Adrenal gland (tissue), 12 donors: ENCODE results near the gene GFOD2. TPM values are rescaled to one million over a fixed set of nuclear protein-coding genes. Genes with fewer than 3 reads are reported as not detected.

Source experiments
- DNase-seq, 7 donors: peaks; one replicate each; pipeline ENCODE4 v3.0.0-alpha.2; 2019 to 2020
- H3K27ac ChIP-seq, 5 donors: fragments of 200-600 bp; sonication (generic) in 4 of 5; 1 replicate in 3 of 5; 2 replicates in 2 of 5; pipeline versions ENCODE4 v1.5.1 to v1.8.0; 2016 to 2020; ENCODE audit warnings: mild to moderate bottlenecking in 1 of 5
- H3K27me3 ChIP-seq: fragments of 200-600 bp; 2 replicates; pipeline ENCODE4 v1.8.0; 2021
- H3K36me3 ChIP-seq, 2 donors: fragments of 200-600 bp; replicated peaks in 1 of 2; 1 replicate in 1 of 2; 2 replicates in 1 of 2; pipeline versions ENCODE4 v1.5.1 to v1.8.0; 2018 to 2022
- H3K4me1 ChIP-seq, 2 donors: fragments of 200-600 bp; replicated peaks in 1 of 2; 1 replicate in 1 of 2; 2 replicates in 1 of 2; pipeline versions ENCODE4 v1.5.1 to v1.8.0; 2018 to 2021
- H3K4me3 ChIP-seq, 4 donors: fragments of 200-600 bp; sonication (generic) in 3 of 4; one replicate each; pipeline ENCODE4 v1.5.1; 2016 to 2018
- H3K9me3 ChIP-seq, 3 donors: fragments of 200-600 bp; sonication (generic) in 1 of 3; replicated peaks in 1 of 3; 1 replicate in 2 of 3; 2 replicates in 1 of 3; pipeline versions ENCODE4 v1.5.1 to v1.8.0; 2016 to 2021
- POLR2A ChIP-seq, 2 donors: fragments of 450-650 bp; IDR thresholded peaks; one replicate each; pipeline ENCODE4 v1.6.1; 2017; ENCODE audit warnings: antibody characterized with exemption in 2 of 2, mild to moderate bottlenecking in 2 of 2, moderate library complexity in 1 of 2
- WGBS, 4 donors: extraction: QIAGEN DNeasy Blood & Tissue Kit in 2 of 4; methylation state at CpG; one replicate each; pipeline versions ENCODE4 v1.1.5 to v1.1.7; 2013 to 2017; 5-methylcytosine and 5-hydroxymethylcytosine counted together
- intact Hi-C, 2 donors: fragments of 100-400 bp; cut with DNase I; formaldehyde crosslinking; loops; one replicate each; pipeline versions ENCODE4 v1.14.1 to v1.15.0; 2022 to 2023
- polyA plus RNA-seq, 3 donors: library from polyadenylated mRNA; stranded (reverse); fragments of 200-250 nt in 2 of 3; fragments of 350-450 nt in 1 of 3; fragmentation: Illumina TruSeq in 1 of 3; extraction: RNeasy Lipid Tissue Mini Kit (QIAGEN cat#74804) in 1 of 3; gene quantifications; one replicate each; pipeline ENCODE4 v1.2.3, GENCODE V29; 2013 to 2014
- total RNA-seq, 9 donors: library from RNA; depleted of rRNA in 4 of 9; stranded (reverse); fragments of >200 nt in 4 of 9; fragments of 120-200 nt in 1 of 9; fragmentation: NEBNext Ultra II Directional in 1 of 9; extraction: Animal tissue kit (Norgen Biotek cat#: 25700) in 1 of 9; gene quantifications; one replicate each; pipeline versions ENCODE4 v1.1.0 to v1.2.4, GENCODE V29; 2013 to 2023
- TF ChIP-seq, protein P1 (sequence below), 6 experiments: fragments of 450-650 bp in 4 of 6; fragments of 200-600 bp in 2 of 6; sonication (generic) in 1 of 6; IDR thresholded peaks; 1 replicate in 5 of 6; 2 replicates in 1 of 6; pipeline versions ENCODE4 v1.5.1 to v1.8.0; 2016 to 2021; ENCODE audit warnings: antibody characterized with exemption in 6 of 6, mild to moderate bottlenecking in 2 of 6, moderate library complexity in 1 of 6
- donor health status: healthy with polysubstance abuse.
- donor health status: Bipolar disorder and iron deficiency.
- donor health status: DM: yes; HTN: yes; CAD: no.
- donor health status: DM: no; HTN: no; CAD: no.
- donor health status: DM: no; HTN: no; CAD: no.
- donor health status: DM: yes; HTN: yes; CAD: no.

GFOD2 gene
- total and polyA plus RNA-seq, 12 donors: 14.2 to 43.5 (median 16.7) TPM

DNA sequence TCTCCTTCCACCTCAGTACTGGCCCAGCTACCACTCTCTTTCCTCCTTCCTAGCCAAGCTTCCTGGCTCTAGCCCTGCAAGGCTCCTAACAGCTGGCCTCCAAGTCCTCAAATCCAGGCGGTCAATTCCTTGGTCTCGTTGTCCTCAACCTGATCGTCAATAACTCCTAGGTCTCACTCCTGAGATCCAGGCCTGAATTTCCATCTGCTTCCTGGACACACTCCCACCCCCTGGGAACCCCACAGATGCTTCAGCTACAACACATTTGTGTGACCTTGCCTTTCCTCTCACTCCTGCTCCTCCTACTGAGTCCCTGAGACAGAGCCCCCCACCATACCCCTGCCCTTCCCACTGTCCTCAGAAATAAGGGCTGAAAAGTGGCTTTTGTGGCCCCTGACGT lies 54.9 kb downstream of the GFOD2 start:
- DNase-seq: no peak
- Histone ChIP-seq H3K4me1 (peaks cover 16 to 35% of the 10 kb centered on the region in 2 donors), H3K4me3 (no peak overlapping the region), H3K27me3 (no peaks in the 10 kb centered on the region), H3K9me3 (no peaks in the 10 kb centered on the region), H3K36me3 (peaks cover 0 to 10% of the 10 kb centered on the region in 2 donors), H3K27ac (no peak overlapping the region)
- TF ChIP-seq, protein P1, sequence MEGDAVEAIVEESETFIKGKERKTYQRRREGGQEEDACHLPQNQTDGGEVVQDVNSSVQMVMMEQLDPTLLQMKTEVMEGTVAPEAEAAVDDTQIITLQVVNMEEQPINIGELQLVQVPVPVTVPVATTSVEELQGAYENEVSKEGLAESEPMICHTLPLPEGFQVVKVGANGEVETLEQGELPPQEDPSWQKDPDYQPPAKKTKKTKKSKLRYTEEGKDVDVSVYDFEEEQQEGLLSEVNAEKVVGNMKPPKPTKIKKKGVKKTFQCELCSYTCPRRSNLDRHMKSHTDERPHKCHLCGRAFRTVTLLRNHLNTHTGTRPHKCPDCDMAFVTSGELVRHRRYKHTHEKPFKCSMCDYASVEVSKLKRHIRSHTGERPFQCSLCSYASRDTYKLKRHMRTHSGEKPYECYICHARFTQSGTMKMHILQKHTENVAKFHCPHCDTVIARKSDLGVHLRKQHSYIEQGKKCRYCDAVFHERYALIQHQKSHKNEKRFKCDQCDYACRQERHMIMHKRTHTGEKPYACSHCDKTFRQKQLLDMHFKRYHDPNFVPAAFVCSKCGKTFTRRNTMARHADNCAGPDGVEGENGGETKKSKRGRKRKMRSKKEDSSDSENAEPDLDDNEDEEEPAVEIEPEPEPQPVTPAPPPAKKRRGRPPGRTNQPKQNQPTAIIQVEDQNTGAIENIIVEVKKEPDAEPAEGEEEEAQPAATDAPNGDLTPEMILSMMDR (IDR thresholded peaks at IDR 0.05): no peak
- no peak for TF ChIP-seq POLR2A (IDR thresholded peaks at IDR 0.05)
- 83 to 91% (median 87%) methylated on average over 4 of the region's 4 CpGs for WGBS, 4 donors
- intact Hi-C loops: loop anchor here (5.0 kb wide), 1 partner anchor 102 kb away; the partner anchor contains the start of gene CTCF (in 2 of the 2)

DNA sequence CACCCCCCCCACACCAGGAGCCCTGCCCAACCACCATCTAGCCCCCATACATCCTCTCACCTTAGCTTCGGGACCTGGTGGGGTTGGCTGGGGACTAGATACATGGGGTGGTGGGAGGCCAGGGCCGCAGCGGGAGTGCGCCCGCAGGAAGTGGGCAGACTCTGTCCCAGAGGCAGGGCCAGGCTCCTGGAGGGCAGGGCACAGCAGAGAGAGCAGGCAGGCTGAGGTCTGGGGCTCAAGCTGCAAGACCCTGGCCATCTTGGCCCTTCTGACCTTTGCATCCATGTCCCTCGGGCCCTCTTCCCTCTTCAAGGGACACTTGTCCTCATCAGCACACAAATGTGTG lies 55.3 kb downstream of the GFOD2 start:
- WGBS, 4 donors: 73 to 95% (median 88%) methylated on average over 1 to 6 of the region's 6 CpGs
- H3K9me3 ChIP-seq: no peaks in the 10 kb centered on the region
- no peak for DNase-seq
- TF ChIP-seq, protein P1 (IDR thresholded peaks at IDR 0.05): no peak
- TF ChIP-seq POLR2A (IDR thresholded peaks at IDR 0.05): no peak
- H3K36me3 ChIP-seq: peaks cover 0 to 10% of the 10 kb centered on the region in 2 donors
- no peaks in the 10 kb centered on the region for H3K27me3 ChIP-seq
- no peak overlapping the region for H3K4me3 ChIP-seq
- H3K4me1 ChIP-seq: peaks cover 19 to 38% of the 10 kb centered on the region in 2 donors
- peak overlapping the region in 1 of 5 donors; percentile 5 for H3K27ac ChIP-seq
- intact Hi-C loops: loop anchor here (5.0 kb wide), 1 partner anchor 102 kb away; the partner anchor contains the start of gene CTCF (in 2 of the 2)

DNA sequence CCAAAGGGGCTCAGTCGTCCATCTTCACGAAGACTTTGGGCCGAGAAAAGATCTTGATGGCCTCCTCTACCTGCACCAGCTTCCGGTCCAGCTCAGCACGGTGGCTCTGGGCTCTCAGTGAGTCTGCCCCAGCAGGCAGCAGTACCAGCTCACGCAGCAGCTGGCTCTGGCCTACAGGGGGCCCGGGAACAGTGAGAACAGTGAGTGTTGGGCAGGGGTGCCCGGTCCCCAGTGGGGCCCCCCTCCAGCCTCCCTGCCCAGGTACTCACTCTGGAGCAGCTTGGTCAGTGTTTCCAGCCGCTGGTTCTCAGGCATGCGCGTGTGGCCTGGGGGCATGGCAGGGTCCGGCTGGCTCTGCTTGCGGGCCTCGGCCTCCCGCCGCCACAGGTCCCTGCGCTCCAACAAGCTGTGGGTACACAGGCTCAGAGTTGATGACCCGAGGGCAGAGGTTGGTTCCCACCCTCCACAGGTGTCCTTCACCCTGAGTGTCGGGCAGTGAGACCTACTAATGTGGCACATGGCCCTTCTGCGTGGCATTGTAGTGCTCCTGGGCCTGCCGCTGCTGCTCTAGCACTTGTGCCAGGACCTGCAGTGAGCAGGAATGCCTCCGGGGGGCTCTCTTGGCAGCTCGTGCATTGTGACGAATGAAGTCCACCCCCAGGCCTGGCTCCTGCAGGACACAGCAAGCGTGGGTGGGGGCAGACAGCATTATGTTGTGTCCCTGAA lies 55.8 kb downstream of the GFOD2 start:
- Histone ChIP-seq H3K36me3 (peaks cover 0 to 10% of the 10 kb centered on the region in 2 donors), H3K27me3 (no peaks in the 10 kb centered on the region), H3K4me3 (no peak overlapping the region), H3K27ac (peak overlapping the region in 1 of 5 donors; percentile 5), H3K4me1 (peaks cover 19 to 38% of the 10 kb centered on the region in 2 donors), H3K9me3 (no peaks in the 10 kb centered on the region)
- DNase-seq: peak in 1 of 7 donors; percentile 74
- WGBS, 4 donors: 83 to 89% (median 85%) methylated on average over 7 to 25 of the region's 25 CpGs
- intact Hi-C loops: loop anchor here (5.0 kb wide), 1 partner anchor 101 kb away; the partner anchor contains the start of gene CTCF (in 2 of the 2)
- TF ChIP-seq, protein P1 (IDR thresholded peaks at IDR 0.05): no peak
- TF ChIP-seq POLR2A (IDR thresholded peaks at IDR 0.05): no peak

DNA sequence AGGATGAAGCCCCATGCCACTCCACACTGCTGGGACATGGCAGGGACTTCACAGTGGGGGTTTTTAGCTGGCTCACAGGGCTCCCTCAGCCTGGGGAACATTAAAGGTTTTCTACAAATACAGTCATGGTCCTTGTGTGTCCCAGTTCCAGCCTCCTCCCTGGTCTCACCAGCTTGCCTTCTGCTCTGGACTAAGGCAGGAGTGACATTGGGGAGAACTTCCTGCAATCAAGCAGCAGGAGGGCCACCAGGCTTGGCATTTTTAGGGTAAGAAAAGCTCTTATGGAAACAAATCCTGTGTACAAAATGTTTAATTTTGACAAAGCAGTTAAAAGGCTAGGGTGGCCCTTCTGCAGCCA lies 56.5 kb downstream of the GFOD2 start:
- no peaks in the 10 kb centered on the region for H3K9me3 ChIP-seq
- no peaks in the 10 kb centered on the region for H3K27me3 ChIP-seq
- intact Hi-C loops: loop anchor here (5.0 kb wide), 1 partner anchor 100 kb away; the partner anchor contains the start of gene CTCF (in 2 of the 2)
- H3K27ac ChIP-seq: no peak overlapping the region
- H3K4me1 ChIP-seq: peaks cover 18 to 32% of the 10 kb centered on the region in 2 donors
- peaks cover 0 to 10% of the 10 kb centered on the region in 2 donors for H3K36me3 ChIP-seq
- H3K4me3 ChIP-seq: no peak overlapping the region
- DNase-seq: no peak
- no peak for TF ChIP-seq POLR2A (IDR thresholded peaks at IDR 0.05)
- TF ChIP-seq, protein P1 (IDR thresholded peaks at IDR 0.05): no peak
